ENCODE data around the gene CRTC3.
"Not testable (repeated sequence)": the region's sequence is repeated elsewhere in the genome, so short reads cannot be mapped to it uniquely, and the experiment has no call there.

Gene CRTC3

DNA sequence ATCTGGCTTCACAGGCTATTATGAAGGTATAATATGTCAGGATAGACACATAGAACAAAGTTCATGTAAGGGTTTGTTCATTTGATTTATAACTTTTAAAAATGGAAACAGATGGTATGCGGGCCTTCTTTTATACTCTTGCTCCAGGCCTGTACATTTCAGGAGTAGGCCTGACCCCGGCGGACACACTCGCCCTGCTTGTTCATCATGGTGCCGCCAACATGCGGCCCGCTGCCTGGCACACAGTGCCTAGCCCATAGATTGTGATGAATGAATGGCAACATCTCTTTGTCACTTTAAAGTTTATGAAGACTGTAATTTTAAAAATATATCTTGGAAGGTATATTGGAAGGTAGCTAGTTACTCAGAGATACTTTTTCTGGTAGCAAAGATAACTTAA is 95.3 kb downstream of the CRTC3 start:
- DNase-seq (ENCODE audit: low spot score) = no peak

GRCh38 chr15:90629217-90629616 is 99.5 kb downstream of the CRTC3 start:
- DNase-seq (ENCODE audit: low spot score) = no peak

GRCh38 chr15:90633360-90633759 is 103.6 kb downstream of the CRTC3 start:
- no peak for DNase-seq (ENCODE audit: low spot score)

GRCh38 chr15:90636993-90637392 is 107.3 kb downstream of the CRTC3 start:
- not testable (repeated sequence) for DNase-seq (ENCODE audit: low spot score)

DNA sequence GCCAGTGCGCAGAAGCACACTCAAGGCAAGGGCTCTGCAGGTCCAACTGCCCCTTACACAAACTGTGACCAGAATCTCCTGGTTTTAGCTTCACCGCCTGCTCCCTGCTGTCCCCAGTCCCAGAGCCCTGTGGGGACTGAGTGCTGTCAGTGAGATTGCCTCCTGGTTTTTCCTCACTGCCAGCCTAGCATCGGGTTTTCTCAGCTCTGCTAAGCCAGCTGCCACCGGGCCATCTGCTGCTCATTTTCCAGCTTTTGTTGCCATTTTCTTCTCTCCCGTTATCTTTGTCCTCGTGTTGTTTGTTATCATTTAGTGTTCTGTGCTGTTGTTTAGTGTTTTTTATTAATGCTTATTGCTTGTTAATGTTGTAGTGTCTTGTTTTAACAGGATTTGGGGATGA is 108.0 kb downstream of the CRTC3 start:
- DNase-seq (ENCODE audit: low spot score) = peak; percentile 89

DNA sequence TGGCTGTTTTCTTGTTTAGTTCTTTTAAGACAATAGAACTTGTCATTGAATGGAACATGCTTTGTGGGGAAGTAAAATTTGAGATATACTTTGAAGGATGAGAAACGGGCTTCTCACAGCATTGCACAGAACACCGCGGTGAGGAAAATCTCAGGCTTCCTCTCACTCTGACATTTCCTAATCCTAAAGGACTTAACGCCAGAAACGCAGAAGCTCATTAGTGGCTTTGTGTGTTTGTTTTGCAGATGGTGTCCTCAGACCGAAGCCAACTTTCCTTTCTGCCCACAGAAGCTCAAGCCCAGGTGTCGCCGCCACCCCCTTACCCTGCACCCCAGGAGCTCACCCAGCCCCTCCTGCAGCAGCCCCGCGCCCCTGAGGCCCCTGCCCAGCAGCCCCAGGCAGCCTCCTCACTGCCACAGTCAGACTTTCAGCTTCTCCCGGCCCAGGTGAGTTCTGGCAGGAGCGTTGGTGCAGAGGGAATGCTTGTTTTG is 108.5 kb downstream of the CRTC3 start:
- DNase-seq (ENCODE audit: low spot score) = peak; percentile 75

- DNase-seq (ENCODE audit: low spot score) = peak; percentile 62
These were observed 109.2 kb downstream of the CRTC3 start for GRCh38 chr15:90638963-90639362.

GRCh38 chr15:90640862-90641261 is 111.1 kb downstream of the CRTC3 start:
- DNase-seq (ENCODE audit: low spot score) = no peak

DNA sequence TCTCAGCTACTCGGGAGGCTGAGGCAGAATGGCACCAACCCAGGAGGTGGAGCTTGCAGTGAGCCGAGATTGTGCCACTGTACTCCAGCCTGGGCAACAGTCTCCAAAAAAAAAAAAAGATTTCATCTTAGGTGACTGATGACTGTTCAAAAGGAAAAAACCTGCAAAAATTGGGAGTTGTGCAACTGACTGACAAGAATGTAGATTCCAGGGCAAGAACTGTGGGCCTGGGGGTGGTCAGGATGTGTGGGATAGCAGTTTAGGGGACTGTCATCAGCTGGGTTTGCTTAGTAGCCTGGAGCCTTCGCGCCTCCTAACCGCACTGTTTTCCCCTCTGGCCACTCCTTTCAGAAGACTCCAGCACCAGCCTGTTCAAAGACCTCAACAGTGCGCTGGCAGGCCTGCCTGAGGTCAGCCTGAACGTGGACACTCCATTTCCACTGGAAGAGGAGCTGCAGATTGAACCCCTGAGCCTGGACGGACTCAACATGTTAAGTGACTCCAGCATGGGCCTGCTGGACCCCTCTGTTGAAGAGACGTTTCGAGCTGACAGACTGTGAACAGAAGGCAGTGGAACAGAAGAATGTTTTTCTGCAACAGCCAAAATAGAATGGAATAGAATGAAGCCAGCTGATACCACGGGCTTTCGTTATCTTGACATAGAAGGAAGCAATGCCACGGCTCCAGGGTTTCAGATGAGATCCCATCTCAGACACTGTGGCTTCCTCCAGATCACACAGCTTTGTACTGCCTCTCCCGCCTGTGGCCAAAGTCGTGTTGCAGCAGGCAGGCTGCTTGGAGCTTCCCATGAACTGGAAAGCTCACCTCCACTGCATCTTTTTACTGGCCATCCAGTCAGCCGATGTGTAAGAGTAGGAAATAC is 112.1 kb downstream of the CRTC3 start:
- DNase-seq (ENCODE audit: low spot score) = no peak

GRCh38 chr15:90642464-90643300 is 113.0 kb downstream of the CRTC3 start:
- no peak for DNase-seq (ENCODE audit: low spot score)

- DNase-seq (ENCODE audit: low spot score) = no peak
These were observed 113.5 kb downstream of the CRTC3 start for GRCh38 chr15:90643301-90643632.

DNA sequence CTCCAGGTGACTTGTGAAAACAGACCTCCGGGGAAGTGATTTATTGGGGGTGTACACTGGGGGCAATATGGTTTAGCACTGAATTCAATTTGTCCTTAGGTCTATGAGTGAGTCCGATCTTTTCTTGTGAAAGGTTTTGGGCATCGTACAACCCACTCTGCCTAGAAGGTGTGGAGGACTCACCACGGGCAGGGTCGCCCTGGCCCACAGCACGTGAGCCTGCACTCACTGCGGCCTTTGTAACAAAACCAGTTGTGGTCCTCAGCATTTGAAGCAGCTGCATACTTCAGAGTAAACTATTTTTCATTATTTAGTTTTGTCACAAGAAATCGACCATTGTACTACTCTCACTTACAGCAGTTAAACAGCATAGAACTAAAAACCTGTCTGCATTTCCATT is 114.8 kb downstream of the CRTC3 start:
- DNase-seq (ENCODE audit: low spot score) = no peak

- no peak for DNase-seq (ENCODE audit: low spot score)
These were observed 115.4 kb downstream of the CRTC3 start for GRCh38 chr15:90644952-90645725.

- no peak for DNase-seq (ENCODE audit: low spot score)
These were observed 116.3 kb downstream of the CRTC3 start for GRCh38 chr15:90645873-90646575.

- DNase-seq (ENCODE audit: low spot score) = no peak
These were observed 117.1 kb downstream of the CRTC3 start for GRCh38 chr15:90646662-90647305.

GRCh38 chr15:90647326-90647725 is 117.6 kb downstream of the CRTC3 start:
- no peak for DNase-seq (ENCODE audit: low spot score)

DNA sequence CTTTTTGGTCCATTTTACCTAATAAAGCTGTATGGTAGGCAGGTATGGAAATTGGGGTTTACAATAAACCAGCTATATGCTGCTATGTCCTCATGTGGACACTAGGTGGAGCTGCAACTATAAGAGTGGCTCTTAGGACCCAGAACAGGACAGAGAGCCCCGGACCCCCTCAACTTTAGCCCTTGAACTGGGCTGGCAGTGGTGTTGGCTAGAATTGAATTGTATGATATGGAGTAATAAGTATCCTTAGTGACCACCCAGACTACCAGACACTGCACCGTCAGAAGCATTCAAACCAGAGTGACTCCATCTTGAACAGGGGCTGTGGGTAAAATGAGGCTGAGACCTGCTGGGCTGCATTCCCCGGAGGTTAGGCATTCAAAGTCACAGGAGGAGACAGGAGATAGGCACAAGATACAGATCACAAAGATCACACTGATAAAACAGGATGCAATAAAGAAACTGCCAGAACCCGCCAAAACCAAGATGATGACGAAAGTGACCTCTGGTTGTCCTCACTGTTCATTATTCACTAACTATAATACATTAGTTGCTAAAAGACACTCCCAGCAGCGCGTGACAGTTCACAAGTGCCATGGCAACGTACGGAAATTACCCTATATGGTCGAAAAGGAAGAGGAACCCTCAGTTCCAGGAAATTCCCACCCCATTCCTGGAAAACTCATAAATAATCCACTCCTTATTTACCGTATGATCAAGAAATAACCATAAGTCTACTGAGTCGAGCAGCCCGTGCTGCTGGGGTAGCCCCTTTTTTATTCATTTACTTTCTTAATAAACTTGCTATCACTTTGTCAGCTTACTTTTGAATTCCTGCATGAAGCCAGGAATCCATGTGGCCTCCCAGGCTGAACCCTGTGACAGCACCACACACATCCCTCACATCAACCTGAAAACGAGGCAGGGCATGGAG is 118.7 kb downstream of the CRTC3 start:
- DNase-seq (ENCODE audit: low spot score) = peak; percentile 76

DNA sequence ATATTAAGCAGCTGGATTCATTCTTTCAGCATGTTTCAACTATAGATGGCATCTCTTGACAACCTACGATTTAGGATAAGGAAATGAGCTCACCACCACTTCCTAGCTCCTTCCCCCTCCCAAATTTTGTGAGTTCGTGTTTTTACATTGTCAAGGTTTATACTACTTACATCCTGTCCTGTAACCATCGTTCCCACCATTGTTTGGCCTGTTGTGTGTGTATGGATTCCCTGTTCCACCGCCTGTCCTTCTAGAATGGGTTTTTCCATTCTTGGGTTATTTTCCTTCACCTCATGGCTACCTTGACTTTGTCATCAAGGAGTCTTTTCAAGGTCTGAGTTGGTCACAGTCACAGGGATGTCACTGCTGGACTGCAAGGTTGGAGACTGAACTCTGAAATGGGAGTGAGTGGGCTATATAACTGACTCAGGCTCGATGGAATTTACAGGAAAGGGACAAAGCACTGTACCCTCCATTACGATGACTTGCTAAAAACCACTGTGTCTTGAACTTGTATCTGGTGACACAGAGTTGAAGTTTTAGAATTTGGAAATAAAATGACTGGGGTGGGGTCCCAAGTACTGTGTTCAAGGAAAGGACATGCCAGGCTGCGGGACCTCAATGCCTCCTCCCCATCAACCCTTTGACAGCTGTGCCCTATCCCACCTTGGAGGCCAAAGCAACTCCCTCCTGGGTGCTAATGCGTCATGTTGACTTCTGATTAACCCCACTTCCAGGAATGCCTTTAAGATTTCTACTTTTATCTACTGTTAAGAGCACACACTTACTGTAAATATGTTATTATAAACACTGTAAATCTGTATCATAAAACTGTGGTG is 120.6 kb downstream of the CRTC3 start:
- DNase-seq (ENCODE audit: low spot score) = no peak
